Nephron progenitor cell (in vitro differentiated cells): Measurements from ENCODE around the gene DNAJB2.

Source experiments
- DNase-seq: peaks from one replicate; pipeline ENCODE4 v3.0.0; 2021
- H3K27ac Mint-ChIP-seq: 2 replicates; pipeline ENCODE4 v1.8.0; 2021; ENCODE audit warnings: mild to moderate bottlenecking, moderate library complexity, mixed read lengths
- H3K27me3 Mint-ChIP-seq: 2 replicates; pipeline ENCODE4 v1.8.0; 2021; ENCODE audit warnings: mild to moderate bottlenecking, low read depth, mixed read lengths; ENCODE audit not compliant: poor library complexity
- H3K36me3 Mint-ChIP-seq: 2 replicates; pipeline ENCODE4 v1.8.0; 2021; ENCODE audit warnings: low read depth, mixed read lengths
- H3K4me1 Mint-ChIP-seq: 2 replicates; pipeline ENCODE4 v1.8.0; 2021; ENCODE audit warnings: mixed read lengths
- H3K4me3 Mint-ChIP-seq: 2 replicates; pipeline ENCODE4 v1.8.0; 2021; ENCODE audit warnings: mild to moderate bottlenecking, moderate library complexity, mixed read lengths
- H3K9me3 Mint-ChIP-seq: 2 replicates; pipeline ENCODE4 v1.8.0; 2021; ENCODE audit warnings: mild to moderate bottlenecking, moderate library complexity, mixed read lengths
- CTCF ChIP-seq: fragments of 200-600 bp; sonication (generic); IDR thresholded peaks from 2 replicates; pipeline ENCODE4 v1.5.0; 2021; ENCODE audit warnings: antibody characterized with exemption

DNAJB2 gene

GRCh38 chr2:219289195-219289536 is 10.0 kb downstream of the DNAJB2 start:
- Mint-ChIP-seq H3K9me3 (no peaks in the 10 kb centered on the region), H3K4me3 (no peak overlapping the region), H3K27ac (no peak overlapping the region)

GRCh38 chr2:219289537-219290361 is 10.6 kb downstream of the DNAJB2 start:
- Mint-ChIP-seq H3K9me3 (no peaks in the 10 kb centered on the region), H3K27ac (no peak overlapping the region), H3K4me1 (peaks cover 23% of the 10 kb centered on the region), H3K36me3 (no peaks in the 10 kb centered on the region), H3K27me3 (peaks cover 36% of the 10 kb centered on the region), H3K4me3 (no peak overlapping the region)
- no peak for DNase-seq
- no peak for TF ChIP-seq CTCF

More at GRCh38 chr2:219289195-219289536, 10.0 kb downstream of the DNAJB2 start:
- peaks cover 20% of the 10 kb centered on the region for H3K4me1 Mint-ChIP-seq
- no peaks in the 10 kb centered on the region for H3K36me3 Mint-ChIP-seq
- TF ChIP-seq CTCF, result no peak
- no peak for DNase-seq
- peaks cover 32% of the 10 kb centered on the region for H3K27me3 Mint-ChIP-seq

GRCh38 chr2:219290381-219291171 is 11.4 kb downstream of the DNAJB2 start:
- H3K27me3 Mint-ChIP-seq, result peaks cover 43% of the 10 kb centered on the region
- H3K36me3 Mint-ChIP-seq, result no peaks in the 10 kb centered on the region
- no peak for DNase-seq
- H3K9me3 Mint-ChIP-seq, result no peaks in the 10 kb centered on the region
- peaks cover 20% of the 10 kb centered on the region for H3K4me1 Mint-ChIP-seq
- no peak for TF ChIP-seq CTCF
- H3K27ac Mint-ChIP-seq, result peak overlapping the region; percentile 71
- H3K4me3 Mint-ChIP-seq, result no peak overlapping the region

GRCh38 chr2:219291394-219291793 is 12.2 kb downstream of the DNAJB2 start:
- DNase-seq, result no peak
- H3K4me1 Mint-ChIP-seq, result peaks cover 14% of the 10 kb centered on the region
- no peaks in the 10 kb centered on the region for H3K9me3 Mint-ChIP-seq
- H3K27ac Mint-ChIP-seq, result no peak overlapping the region
- no peaks in the 10 kb centered on the region for H3K36me3 Mint-ChIP-seq
- H3K4me3 Mint-ChIP-seq, result no peak overlapping the region
- H3K27me3 Mint-ChIP-seq, result peaks cover 47% of the 10 kb centered on the region
- no peak for TF ChIP-seq CTCF

- no peaks in the 10 kb centered on the region for H3K9me3 Mint-ChIP-seq
- no peaks in the 10 kb centered on the region for H3K36me3 Mint-ChIP-seq
- H3K4me3 Mint-ChIP-seq, result no peak overlapping the region
- peaks cover 53% of the 10 kb centered on the region for H3K27me3 Mint-ChIP-seq
- TF ChIP-seq CTCF, result no peak
- no peak for DNase-seq
- peaks cover 9% of the 10 kb centered on the region for H3K4me1 Mint-ChIP-seq
- no peak overlapping the region for H3K27ac Mint-ChIP-seq
Observed at GRCh38 chr2:219291910-219292490, 12.8 kb downstream of the DNAJB2 start.
